Measurements from ENCODE around the gene INTS15. TPM values are rescaled to one million over a fixed set of nuclear protein-coding genes. Genes with fewer than 3 reads are reported as not detected.

The INTS15 gene
- total RNA-seq, 1 experiment from 2014 or later, result 24.3 TPM

- Histone ChIP-seq H3K36me3 (ENCODE audit: control insufficient read depth in 1 of 2, insufficient read depth in 2 of 2, low read length in 2 of 2) (peaks cover 6 to 42% of the 10 kb centered on the region in 2 experiments; a peak in 3 of 4 replicates), H3K9me3 (ENCODE audit: control insufficient read depth in 1 of 2, insufficient read depth in 1 of 2, low read depth in 1 of 2, low read length in 2 of 2) (no peaks in the 10 kb centered on the region; a peak in 1 of 4 replicates), H3K79me2 (ENCODE audit: insufficient read depth, low read length) (peaks cover 6% of the 10 kb centered on the region; the same call in 1 of the 2 replicates), H3K27ac (ENCODE audit: low read depth, low read length) (no peak overlapping the region), H3K4me3 (replicated peaks in 1 of 2; ENCODE audit: low read depth in 1 of 2, low read length in 2 of 2) (no peak overlapping the region), H3K9me2 (ENCODE audit: insufficient read depth) (no peaks in the 10 kb centered on the region), H4K20me1 (ENCODE audit: insufficient read depth) (no peaks in the 10 kb centered on the region), H3K9ac (ENCODE audit: low read length) (no peak overlapping the region), H3K4me2 (ENCODE audit: low read length) (no peak overlapping the region), H3K27me3 (ENCODE audit: insufficient read depth, low read length) (no peaks in the 10 kb centered on the region), H3K4me1 (ENCODE audit: control insufficient read depth in 1 of 2, insufficient read depth in 2 of 2, low read length in 2 of 2) (no peaks in the 10 kb centered on the region), H2AFZ (ENCODE audit: low read depth, low read length, poor library complexity, severe bottlenecking) (no peak overlapping the region)
- intact Hi-C loops (cut with micrococcal nuclease), result no loop called here
- ChIA-PET CTCF (no interaction called here), POLR2A (no interaction called here), RAD21 (ENCODE audit: low non-redundant PET in 1 of 2, low total read pairs in 2 of 2, uncharacterized antibody in 2 of 2, unreplicated experiment in 2 of 2) (no interaction called here)
- DNase-seq (ENCODE audit: low read depth, low spot score) (no peak), ATAC-seq (no peak)
- TF ChIP-seq EZH2 (IDR thresholded peaks at IDR 0.05) (no peak), FOSL1 (IDR thresholded peaks at IDR 0.05; ENCODE audit: low read depth) (no peak), YY1 (IDR thresholded peaks at IDR 0.05; ENCODE audit: extremely low read depth, insufficient replicate concordance, low read depth, low read length) (no peak), POLR2AphosphoS5 (IDR thresholded peaks at IDR 0.05; ENCODE audit: low read depth, low read length) (no peak), TCF7L2 (IDR thresholded peaks at IDR 0.05; ENCODE audit: borderline replicate concordance, extremely low read depth, insufficient read depth, insufficient read length) (no peak), ELF1 (IDR thresholded peaks at IDR 0.05; ENCODE audit: borderline replicate concordance, low read depth) (no peak), JUND (IDR thresholded peaks at IDR 0.05) (no peak), CBX3 (IDR thresholded peaks at IDR 0.05; ENCODE audit: low read depth) (no peak), EGR1 (IDR thresholded peaks at IDR 0.05; ENCODE audit: low read depth) (no peak), ATF3 (IDR thresholded peaks at IDR 0.05) (no peak), ZNF274 (IDR thresholded peaks at IDR 0.05; ENCODE audit: low read depth, low read length) (no peak), CEBPB (IDR thresholded peaks at IDR 0.05; ENCODE audit: low read depth) (no peak)
- TF ChIP-seq, protein P1, sequence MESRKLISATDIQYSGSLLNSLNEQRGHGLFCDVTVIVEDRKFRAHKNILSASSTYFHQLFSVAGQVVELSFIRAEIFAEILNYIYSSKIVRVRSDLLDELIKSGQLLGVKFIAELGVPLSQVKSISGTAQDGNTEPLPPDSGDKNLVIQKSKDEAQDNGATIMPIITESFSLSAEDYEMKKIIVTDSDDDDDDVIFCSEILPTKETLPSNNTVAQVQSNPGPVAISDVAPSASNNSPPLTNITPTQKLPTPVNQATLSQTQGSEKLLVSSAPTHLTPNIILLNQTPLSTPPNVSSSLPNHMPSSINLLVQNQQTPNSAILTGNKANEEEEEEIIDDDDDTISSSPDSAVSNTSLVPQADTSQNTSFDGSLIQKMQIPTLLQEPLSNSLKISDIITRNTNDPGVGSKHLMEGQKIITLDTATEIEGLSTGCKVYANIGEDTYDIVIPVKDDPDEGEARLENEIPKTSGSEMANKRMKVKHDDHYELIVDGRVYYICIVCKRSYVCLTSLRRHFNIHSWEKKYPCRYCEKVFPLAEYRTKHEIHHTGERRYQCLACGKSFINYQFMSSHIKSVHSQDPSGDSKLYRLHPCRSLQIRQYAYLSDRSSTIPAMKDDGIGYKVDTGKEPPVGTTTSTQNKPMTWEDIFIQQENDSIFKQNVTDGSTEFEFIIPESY (IDR thresholded peaks at IDR 0.05; ENCODE audit: extremely low read depth, insufficient replicate concordance, low read length), result no peak
- BruUV-seq (replicated peaks), result no TSS peak
These were observed 63.5 kb downstream of the INTS15 start for GRCh38 chr7:6653071-6654003.

Data from HCT116 (cell line).